GM19395 (cell line): ENCODE measurements around the gene CNNM1.

Source experiments
- ATAC-seq: cut with Tn5 transposase; IDR thresholded peaks from one replicate; pipeline ENCODE4 v1.9.1; 2021; ENCODE audit warnings: mild to moderate bottlenecking, moderate library complexity; ENCODE audit not compliant: unreplicated experiment

CNNM1 gene

GRCh38 chr10:99331207-99331803 is 2.1 kb downstream of the CNNM1 start:
- ATAC-seq: no peak

GRCh38 chr10:99337311-99337811 is 8.2 kb downstream of the CNNM1 start:
- ATAC-seq: no peak

GRCh38 chr10:99337901-99338300 is 8.7 kb downstream of the CNNM1 start:
- ATAC-seq: no peak

- no peak for ATAC-seq
Measured at GRCh38 chr10:99339077-99339476, 9.9 kb downstream of the CNNM1 start.

GRCh38 chr10:99339563-99340047 is 10.4 kb downstream of the CNNM1 start:
- ATAC-seq: no peak

GRCh38 chr10:99340650-99341049 is 11.5 kb downstream of the CNNM1 start:
- no peak for ATAC-seq

GRCh38 chr10:99341248-99341647 is 12.1 kb downstream of the CNNM1 start:
- no peak for ATAC-seq

- ATAC-seq: no peak
Measured at GRCh38 chr10:99341860-99342490, 12.8 kb downstream of the CNNM1 start.

- no peak for ATAC-seq
Measured at GRCh38 chr10:99343262-99343661, 14.1 kb downstream of the CNNM1 start.

- no peak for ATAC-seq
Measured at GRCh38 chr10:99344715-99345114, 15.6 kb downstream of the CNNM1 start.

- ATAC-seq: no peak
Measured at GRCh38 chr10:99345350-99345749, 16.2 kb downstream of the CNNM1 start.

GRCh38 chr10:99346247-99346646 is 17.1 kb downstream of the CNNM1 start:
- no peak for ATAC-seq

GRCh38 chr10:99347672-99348071 is 18.5 kb downstream of the CNNM1 start:
- ATAC-seq: no peak

- ATAC-seq: no peak
Measured at GRCh38 chr10:99353182-99353581, 24.0 kb downstream of the CNNM1 start.

GRCh38 chr10:99357691-99358090 is 28.5 kb downstream of the CNNM1 start:
- ATAC-seq: no peak

- ATAC-seq: no peak
Measured at GRCh38 chr10:99358101-99358500, 28.9 kb downstream of the CNNM1 start.

GRCh38 chr10:99360934-99361333 is 31.8 kb downstream of the CNNM1 start:
- no peak for ATAC-seq

GRCh38 chr10:99364125-99364524 is 35.0 kb downstream of the CNNM1 start:
- ATAC-seq: no peak

- ATAC-seq: no peak
Measured at GRCh38 chr10:99365311-99365710, 36.2 kb downstream of the CNNM1 start.

- ATAC-seq: no peak
Measured at GRCh38 chr10:99365736-99366135, 36.6 kb downstream of the CNNM1 start.

GRCh38 chr10:99366666-99367065 is 37.5 kb downstream of the CNNM1 start:
- no peak for ATAC-seq

- no peak for ATAC-seq
Measured at GRCh38 chr10:99368646-99369045, 39.5 kb downstream of the CNNM1 start.

GRCh38 chr10:99369126-99369525 is 40.0 kb downstream of the CNNM1 start:
- ATAC-seq: no peak
